ENCODE data around the gene PRKACB.
"Not testable (repeated sequence)": the region's sequence is repeated elsewhere in the genome, so short reads cannot be mapped to it uniquely, and the experiment has no call there.

PRKACB gene

GRCh38 chr1:84269306-84269705, 125.2 kb downstream of the PRKACB start:
- DNase-seq (ENCODE audit: low read depth) = no peak

- DNase-seq (ENCODE audit: low read depth) = no peak
Measured at GRCh38 chr1:84271441-84272151, 127.5 kb downstream of the PRKACB start.

- DNase-seq (ENCODE audit: low read depth) = no peak
Measured at GRCh38 chr1:84272401-84272800, 128.3 kb downstream of the PRKACB start.

- no peak for DNase-seq (ENCODE audit: low read depth)
Measured at GRCh38 chr1:84277343-84278059, 133.4 kb downstream of the PRKACB start.

- DNase-seq (ENCODE audit: low read depth) = no peak
Measured at GRCh38 chr1:84278905-84279304, 134.8 kb downstream of the PRKACB start.

- no peak for DNase-seq (ENCODE audit: low read depth)
Measured at GRCh38 chr1:84280912-84281311, 136.8 kb downstream of the PRKACB start.

GRCh38 chr1:84282780-84283333, 138.8 kb downstream of the PRKACB start:
- no peak for DNase-seq (ENCODE audit: low read depth)

- DNase-seq (ENCODE audit: low read depth) = no peak
Measured at GRCh38 chr1:84283381-84283780, 139.3 kb downstream of the PRKACB start.

- DNase-seq (ENCODE audit: low read depth) = no peak
Measured at GRCh38 chr1:84286071-84286470, 142.0 kb downstream of the PRKACB start.

GRCh38 chr1:84287389-84287788, 143.3 kb downstream of the PRKACB start:
- DNase-seq (ENCODE audit: low read depth) = not testable (repeated sequence)

Data from activated T-helper 9 cell treated with anti-CD3 and anti-CD28 coated beads, Interleukin-2, amount 50 U/mL, for 16 hours (primary cell).